ENCODE measurements around the gene SMIM15. TPM values are rescaled to one million over a fixed set of nuclear protein-coding genes. Genes with fewer than 3 reads are reported as not detected.

Gene SMIM15
- total RNA-seq, 2 experiments from 2014 or later: 45.8 to 48.1 TPM

DNA sequence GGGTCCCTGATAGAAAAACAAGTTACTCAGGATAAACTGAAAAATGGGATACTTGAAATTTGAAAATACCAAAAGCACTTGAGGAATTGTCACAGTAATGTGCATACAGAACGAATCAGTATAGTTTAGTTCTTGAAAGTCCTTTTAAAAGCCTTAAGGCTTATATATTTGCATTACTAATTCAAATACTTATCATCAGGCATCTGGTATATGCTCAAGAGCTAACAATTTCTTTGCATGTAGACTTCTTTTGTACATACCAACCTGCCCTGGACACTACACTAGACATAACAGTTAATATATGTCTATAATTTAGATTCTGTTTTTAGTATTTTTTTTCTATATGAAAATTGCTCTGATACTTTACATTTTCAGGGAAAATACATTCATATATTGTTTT, 43.2 kb downstream of the SMIM15 start:
- Mint-ChIP-seq H3K27me3 (ENCODE audit: low read depth) (no peaks in the 10 kb centered on the region), H3K36me3 (ENCODE audit: low read depth) (peaks cover 3% of the 10 kb centered on the region), H3K27ac (no peak overlapping the region), H3K9me3 (no peaks in the 10 kb centered on the region), H3K4me1 (ENCODE audit: low read depth) (no peaks in the 10 kb centered on the region), H3K4me3 (no peak overlapping the region)
- CTCF ChIA-PET: no interaction called here
- DNase-seq: no peak
- intact Hi-C loops (cut with micrococcal nuclease): no loop called here

DNA sequence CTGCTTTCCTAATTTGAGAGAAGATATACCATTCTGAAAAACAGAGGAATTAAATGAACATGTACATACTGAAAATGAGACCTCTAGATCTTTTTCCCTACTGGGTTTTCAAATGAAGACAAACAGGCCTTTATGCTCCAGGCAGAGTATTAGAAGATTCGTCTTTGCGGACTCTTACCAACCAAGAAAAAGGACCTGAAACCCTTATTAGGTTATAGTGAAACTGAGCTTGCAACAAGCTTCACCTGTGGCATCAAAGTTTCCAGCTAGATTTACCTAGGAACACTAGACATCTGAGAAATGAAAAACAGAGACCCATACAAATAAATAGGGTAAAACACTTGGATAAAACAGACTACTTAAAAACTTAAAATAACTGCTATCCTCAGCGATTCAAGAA, 46.3 kb downstream of the SMIM15 start:
- CTCF ChIA-PET: no interaction called here
- intact Hi-C loops (cut with micrococcal nuclease): no loop called here
- H3K4me3 Mint-ChIP-seq: no peak overlapping the region

DNA sequence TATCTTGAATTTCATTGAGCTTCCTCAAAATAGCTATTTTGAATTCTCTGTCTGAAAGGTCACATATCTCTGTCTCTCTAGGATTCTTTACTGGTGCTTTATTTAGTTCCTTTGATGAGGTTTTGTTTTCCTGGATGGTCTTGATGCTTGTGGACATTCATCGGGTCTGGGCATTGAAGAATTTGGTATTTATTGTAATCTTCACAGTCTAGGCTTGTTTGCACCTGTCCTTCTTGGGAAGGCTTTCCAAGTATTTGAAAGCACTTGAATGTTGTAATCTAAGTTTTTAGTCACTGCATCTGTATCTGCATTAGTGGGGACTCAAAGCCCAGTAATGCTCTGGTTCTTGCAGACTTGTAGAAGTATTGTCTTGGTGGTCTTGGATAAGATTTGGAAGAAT, 47.8 kb downstream of the SMIM15 start:
- peaks cover 13% of the 10 kb centered on the region for H3K9me3 Mint-ChIP-seq
- DNase-seq: no peak
- no peak overlapping the region for H3K27ac Mint-ChIP-seq
- CTCF ChIA-PET: no interaction called here
- H3K36me3 Mint-ChIP-seq (ENCODE audit: low read depth): peaks cover 14% of the 10 kb centered on the region
- H3K4me3 Mint-ChIP-seq: no peak overlapping the region
- H3K27me3 Mint-ChIP-seq (ENCODE audit: low read depth): no peaks in the 10 kb centered on the region
- H3K4me1 Mint-ChIP-seq (ENCODE audit: low read depth): no peaks in the 10 kb centered on the region
- intact Hi-C loops (cut with micrococcal nuclease): no loop called here

More for the DNA sequence above, 46.3 kb downstream of the SMIM15 start:
- Mint-ChIP-seq H3K27ac (no peak overlapping the region), H3K27me3 (ENCODE audit: low read depth) (no peaks in the 10 kb centered on the region), H3K9me3 (peaks cover 13% of the 10 kb centered on the region), H3K4me1 (ENCODE audit: low read depth) (no peaks in the 10 kb centered on the region), H3K36me3 (ENCODE audit: low read depth) (peaks cover 12% of the 10 kb centered on the region)
- DNase-seq: no peak

Other genes starting within 250 kb of the SMIM15 start
- 1 to 10 TPM; 7.8 to 9.1 TPM for gene ERCC8, start 217.4 kb downstream of the SMIM15 start, total RNA-seq
- 10 to 100 TPM; 35.6 to 38.5 TPM for gene NDUFAF2, start 217.3 kb downstream of the SMIM15 start, total RNA-seq
- gene ZSWIM6, start 169.8 kb upstream of the SMIM15 start, total RNA-seq: 1 to 10 TPM; 4.3 TPM